HG03565 (cell line): ENCODE results near the gene NR2F2.

Experiments
- ATAC-seq: cut with Tn5 transposase; IDR thresholded peaks from one replicate; pipeline ENCODE4 v1.9.1; 2021; ENCODE audit warnings: mild to moderate bottlenecking, moderate library complexity; ENCODE audit not compliant: unreplicated experiment

The NR2F2 gene

DNA sequence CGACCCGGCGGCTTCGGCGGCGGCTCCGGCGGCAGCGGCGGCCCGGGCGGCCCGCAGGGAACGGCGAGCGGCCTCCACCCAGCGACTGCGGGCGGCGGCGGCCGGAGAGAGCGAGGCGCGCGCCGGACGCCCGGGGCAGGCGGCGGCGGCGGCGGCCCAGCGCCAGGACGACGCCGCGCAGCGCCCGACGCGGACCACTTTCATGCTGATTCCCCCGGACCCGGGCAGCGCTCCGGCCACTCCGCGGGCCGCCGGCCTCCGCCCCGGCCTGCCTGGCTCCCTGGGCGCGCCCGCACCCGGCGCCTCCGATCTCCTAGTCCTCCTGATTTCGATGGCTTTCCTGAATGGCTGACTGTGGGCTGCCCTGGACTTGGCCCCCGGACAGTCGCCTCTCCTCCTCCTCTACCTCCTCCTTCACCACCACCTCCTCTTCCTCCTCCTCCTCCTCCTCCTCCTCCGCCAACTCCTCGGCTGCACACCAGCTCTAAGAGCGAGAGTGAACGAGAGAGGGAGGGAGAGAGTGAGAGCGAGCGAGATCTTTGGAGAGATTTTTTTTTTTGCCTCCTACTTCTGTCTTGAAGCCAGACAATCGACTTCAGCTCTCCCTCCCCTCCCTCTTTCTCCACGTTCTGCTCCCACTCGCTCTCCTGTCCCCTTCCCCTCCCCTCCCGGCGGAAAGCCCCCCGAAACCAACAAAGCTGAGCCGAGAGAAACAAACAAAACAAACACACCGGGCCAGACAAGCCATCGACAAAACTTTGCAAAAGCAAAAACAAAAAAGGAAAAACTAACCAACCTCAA lies 844 bp downstream of the NR2F2 start:
- no peak for ATAC-seq

DNA sequence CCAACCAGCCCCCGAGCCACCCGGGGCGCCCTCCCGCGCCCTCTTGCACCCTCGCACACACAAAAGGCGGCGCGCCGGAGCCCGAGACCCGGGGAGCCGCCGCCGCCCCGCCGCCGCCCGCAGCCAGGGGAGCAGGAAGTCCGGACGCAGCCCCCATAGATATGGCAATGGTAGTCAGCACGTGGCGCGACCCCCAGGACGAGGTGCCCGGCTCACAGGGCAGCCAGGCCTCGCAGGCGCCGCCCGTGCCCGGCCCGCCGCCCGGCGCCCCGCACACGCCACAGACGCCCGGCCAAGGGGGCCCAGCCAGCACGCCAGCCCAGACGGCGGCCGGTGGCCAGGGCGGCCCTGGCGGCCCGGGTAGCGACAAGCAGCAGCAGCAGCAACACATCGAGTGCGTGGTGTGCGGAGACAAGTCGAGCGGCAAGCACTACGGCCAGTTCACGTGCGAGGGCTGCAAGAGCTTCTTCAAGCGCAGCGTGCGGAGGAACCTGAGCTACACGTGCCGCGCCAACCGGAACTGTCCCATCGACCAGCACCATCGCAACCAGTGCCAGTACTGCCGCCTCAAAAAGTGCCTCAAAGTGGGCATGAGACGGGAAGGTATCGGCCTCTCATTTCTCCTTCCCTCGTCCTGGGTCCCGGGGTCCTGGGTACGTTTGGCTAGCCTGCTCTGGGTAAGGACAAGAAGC lies 1.6 kb downstream of the NR2F2 start:
- ATAC-seq, result no peak

- ATAC-seq, result no peak
Observed at GRCh38 chr15:96332637-96333121, 2.2 kb downstream of the NR2F2 start.

DNA sequence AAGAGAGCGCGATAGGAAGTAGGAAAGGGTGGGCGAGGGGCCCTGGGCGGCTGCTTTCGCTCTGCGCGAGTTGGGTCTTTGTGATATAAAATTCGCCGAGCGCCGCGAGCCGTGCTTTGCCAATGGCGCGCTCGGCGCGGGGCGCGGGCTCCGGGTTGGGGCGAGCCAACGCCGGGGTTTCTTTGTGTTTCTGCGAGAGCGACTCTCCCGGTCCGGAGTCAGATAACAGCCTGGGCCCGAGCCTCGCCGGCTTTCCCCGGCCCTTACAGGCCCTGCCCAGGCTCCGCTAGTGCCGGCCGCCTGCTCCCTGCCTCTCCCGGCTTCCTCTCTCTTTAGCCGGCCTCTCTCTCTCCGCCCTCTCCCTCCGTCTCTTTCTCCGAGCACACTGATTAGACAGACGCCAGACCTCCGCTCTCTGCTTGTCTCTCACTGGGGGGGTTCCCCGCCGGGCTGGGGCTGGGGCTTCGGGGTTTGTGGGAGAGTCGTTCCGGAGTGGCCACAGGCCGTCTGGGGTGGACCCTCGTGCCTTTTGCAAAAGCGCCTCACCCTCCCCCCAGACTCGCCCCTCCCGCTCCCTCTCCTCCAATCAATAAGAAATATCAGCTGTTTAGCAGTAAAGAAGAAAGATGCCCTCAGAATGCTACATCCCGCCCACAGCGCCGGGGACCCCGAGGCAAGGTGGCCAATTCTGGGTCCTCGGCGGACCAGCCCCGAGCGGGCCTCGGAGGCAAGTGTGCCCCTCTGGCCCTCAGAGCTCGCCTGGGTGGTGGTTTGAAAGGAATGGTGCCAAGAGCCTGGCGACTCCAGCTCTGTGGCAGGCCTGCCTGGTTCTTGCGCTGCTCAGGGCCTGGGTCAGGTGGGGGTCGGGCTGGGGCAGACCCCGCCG lies 2.9 kb downstream of the NR2F2 start:
- ATAC-seq, result no peak

- ATAC-seq, result no peak
Observed at GRCh38 chr15:96334017-96334704, 3.7 kb downstream of the NR2F2 start.

DNA sequence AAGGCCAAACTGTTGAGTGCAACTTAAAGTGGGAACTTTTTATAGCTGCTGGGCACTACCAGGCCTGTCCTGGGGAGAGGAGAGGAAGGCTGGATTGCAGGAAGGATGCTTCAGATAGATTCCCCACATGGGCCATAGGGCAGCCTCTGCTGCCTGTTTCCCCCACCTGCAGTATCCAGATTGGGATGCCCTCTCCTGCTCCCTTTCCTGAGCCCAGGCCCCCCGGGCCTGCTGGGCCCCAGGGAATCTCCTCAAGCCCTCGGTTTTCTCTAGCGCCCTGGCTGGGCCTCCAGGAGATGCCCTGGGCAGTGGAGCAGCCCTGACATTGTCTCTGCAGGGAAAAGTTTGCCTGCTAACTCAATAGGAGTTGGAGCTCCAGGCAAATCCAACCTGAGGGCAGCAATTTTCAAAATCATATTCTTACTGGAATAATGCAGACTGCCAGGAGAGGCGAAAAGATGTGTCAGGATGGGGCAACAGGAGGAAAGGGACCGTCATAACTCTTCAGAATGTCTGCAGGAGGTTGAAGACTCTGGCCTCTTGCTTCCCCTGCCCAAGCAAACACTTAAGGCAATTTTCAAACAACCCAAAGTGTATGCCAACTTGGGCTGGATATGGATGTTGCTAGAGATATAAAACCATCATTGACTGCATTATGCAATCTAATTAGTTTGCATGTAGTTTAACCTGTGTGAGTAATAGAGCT lies 4.4 kb downstream of the NR2F2 start:
- no peak for ATAC-seq

DNA sequence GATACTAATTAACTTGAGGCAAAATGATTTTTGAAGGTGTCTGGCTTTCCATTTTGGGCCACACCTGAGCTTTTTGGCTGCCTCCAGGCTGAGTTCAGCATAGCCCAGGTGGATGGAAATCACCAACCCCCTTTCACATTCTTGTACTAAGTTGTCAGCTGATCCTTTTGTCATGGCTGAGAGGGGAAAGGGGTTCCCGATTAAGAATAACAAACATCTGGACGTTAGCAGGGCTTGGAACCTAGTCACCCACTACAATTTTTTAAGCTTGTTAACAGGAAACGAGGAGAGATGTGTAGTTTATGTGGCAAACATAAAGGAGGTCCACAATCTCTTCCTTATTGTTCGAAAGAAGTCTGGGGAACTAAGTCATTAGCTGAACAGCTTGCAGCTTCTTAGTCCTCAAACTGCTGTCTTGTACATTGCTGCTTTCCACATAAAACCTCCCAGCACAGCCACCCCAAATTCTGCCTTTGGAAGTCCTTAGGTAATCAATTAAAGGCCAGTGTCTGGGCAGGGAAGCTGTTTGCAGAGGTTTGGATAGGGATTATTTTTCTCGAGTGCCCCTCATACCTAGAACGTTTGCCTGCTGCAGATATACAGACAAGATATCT lies 5.0 kb downstream of the NR2F2 start:
- ATAC-seq, result no peak

GRCh38 chr15:96336108-96336595 lies 5.7 kb downstream of the NR2F2 start:
- ATAC-seq, result no peak

GRCh38 chr15:96336596-96337364 lies 6.3 kb downstream of the NR2F2 start:
- no peak for ATAC-seq

GRCh38 chr15:96337365-96338023 lies 7.0 kb downstream of the NR2F2 start:
- ATAC-seq, result no peak

DNA sequence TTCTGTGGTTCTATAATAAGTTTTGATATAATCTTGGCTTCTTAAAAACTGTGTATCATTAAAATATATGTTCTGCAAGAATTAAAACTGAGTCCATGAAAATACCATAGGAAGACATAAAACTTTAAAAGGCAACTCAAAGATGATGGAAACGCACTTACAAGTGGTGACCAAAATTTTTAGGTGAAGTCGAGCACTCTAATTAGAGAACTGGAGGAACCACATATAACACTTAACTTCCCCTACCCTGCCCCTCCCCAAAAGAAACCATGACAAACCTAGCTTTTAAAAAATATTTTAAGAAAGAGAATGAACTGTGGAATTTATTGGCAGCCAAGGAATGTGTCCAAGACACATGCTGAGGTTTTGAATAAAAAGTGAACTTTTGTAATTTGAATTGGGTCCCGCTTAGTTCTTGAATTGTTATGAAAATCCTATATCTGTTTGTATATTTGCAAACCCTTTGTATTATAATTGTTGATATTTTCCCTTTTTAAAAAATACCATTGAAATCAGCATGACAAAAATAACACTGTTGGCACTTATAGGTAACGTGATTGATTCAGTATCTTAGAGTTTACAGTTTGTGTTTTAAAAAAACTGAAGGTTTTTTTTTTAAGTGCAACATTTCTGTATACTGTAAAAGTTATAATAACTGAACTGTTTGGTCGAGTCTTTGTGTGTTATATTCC lies 7.7 kb downstream of the NR2F2 start:
- ATAC-seq, result no peak

- ATAC-seq, result no peak
Observed at GRCh38 chr15:96338766-96339618, 8.5 kb downstream of the NR2F2 start.

DNA sequence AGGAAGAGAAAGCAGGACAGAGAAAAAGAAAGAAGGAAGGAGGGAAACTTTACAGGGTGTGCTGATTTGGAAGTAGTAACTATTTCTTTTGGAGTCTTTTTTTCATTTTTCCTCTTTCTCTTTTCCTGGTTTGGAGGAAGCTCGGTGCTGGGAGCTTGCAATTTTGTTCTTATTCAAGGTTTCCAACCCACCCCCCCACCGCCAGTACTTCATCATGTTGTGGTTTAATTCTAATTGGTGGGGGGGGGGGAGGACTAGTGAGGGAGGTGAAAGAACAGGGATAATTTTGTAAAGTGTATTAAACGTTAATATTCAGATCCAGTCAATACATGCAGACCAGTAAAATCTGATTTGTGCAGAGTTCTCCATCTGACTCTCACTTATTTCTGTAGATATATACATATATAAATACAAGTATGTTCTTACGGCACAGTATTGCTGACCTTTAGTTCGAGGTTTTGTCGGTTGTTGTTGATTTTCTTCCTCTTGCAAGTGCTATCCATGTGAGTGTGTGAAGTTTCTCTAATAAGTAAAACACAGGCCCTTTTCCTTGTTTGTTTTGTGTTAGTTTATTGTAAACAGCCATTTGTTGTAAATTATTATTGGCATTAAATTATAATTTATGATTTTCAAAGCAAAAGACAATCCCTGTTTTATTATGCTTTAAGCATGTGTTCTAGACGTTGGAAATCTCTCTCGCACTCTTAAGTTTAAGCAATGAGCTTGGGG lies 9.3 kb downstream of the NR2F2 start:
- ATAC-seq, result no peak

DNA sequence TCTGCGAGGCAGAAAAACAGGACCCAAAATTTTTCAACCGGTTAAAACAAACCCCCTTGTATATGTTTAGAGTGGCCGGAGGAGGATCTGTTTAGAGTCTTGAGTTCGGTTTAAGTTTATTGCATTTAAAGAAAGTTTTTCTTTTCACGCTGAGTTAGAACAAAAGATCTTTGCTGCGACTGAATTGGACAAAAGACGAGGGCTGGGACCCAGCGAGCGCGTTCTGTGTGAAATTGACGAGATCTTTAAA lies 9.8 kb downstream of the NR2F2 start:
- ATAC-seq, result no peak

DNA sequence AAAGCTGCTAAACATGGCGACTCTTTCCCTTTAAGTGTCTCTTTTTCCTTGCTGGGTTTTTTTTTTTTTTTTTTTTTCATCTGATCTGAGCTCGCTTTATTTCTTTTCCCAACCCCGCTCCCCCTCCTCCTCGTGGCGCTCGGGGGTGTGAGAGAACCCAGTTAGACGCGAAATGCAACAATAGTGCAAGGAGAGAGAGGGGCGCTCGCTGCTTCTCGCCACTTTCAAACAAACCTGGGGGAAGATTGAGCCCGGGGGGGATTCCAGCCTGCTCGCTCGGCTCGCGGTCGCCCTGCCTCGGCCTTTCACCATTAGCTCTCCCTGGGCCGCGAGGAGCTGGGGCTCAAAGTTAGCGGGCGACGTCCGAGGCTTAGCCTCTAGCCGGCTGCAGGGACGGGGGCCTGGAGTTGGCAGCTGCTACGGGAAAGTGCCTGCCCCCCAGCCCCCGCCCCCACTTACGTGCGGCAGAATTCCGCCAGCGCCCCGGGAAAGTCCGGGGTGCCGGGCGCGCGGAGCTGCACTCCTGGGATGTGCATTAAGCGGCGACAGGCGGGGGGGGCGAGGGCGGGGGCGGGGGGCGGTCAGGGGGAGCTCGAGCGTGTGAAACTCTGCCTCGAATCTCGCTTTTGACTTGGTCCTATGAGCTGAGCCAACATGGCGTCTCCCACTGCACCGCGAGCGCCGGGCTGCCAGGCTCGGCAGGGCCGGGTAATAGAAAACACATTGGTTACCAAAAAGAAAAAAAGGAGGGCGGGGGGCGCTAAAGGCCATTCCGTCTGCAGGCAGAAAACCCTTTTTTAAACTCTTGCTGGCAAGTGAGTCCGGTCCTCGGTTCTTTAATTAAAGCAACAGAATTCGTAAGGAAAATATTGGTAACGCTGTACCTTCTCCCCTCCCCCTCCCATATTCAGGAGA lies 10.4 kb downstream of the NR2F2 start:
- no peak for ATAC-seq
